H9 (cell line): Measurements from ENCODE around the gene DMAC2L. TPM values are rescaled to one million over a fixed set of nuclear protein-coding genes. Genes with fewer than 3 reads are reported as not detected.

Experiments used
- DNase-seq: peaks from one replicate; pipeline ENCODE4 v3.0.0-alpha.2; 2017
- H2AFZ ChIP-seq: one replicate; pipeline ENCODE4 v1.6.1; 2013; ENCODE audit warnings: mild to moderate bottlenecking, low read length, control low read depth, moderate library complexity
- H2AK5ac ChIP-seq: 2 replicates; pipeline ENCODE4 v1.6.1; 2013; ENCODE audit warnings: low read length, control low read depth, mixed read lengths; ENCODE audit not compliant: insufficient read length
- H2BK120ac ChIP-seq: one replicate; pipeline ENCODE4 v1.6.1; 2013; ENCODE audit warnings: low read depth, mild to moderate bottlenecking, low read length, control low read depth, inconsistent platforms; ENCODE audit not compliant: poor library complexity, severe bottlenecking
- H2BK12ac ChIP-seq: 2 replicates; pipeline ENCODE4 v1.6.1; 2013; ENCODE audit warnings: low read length, control low read depth, mixed read lengths, low read depth; ENCODE audit not compliant: insufficient read length
- H2BK15ac ChIP-seq: 2 replicates; pipeline ENCODE4 v1.6.1; 2013; ENCODE audit warnings: low read depth, low read length, control low read depth
- H2BK20ac ChIP-seq: one replicate; pipeline ENCODE4 v1.6.1; 2013; ENCODE audit warnings: low read depth, mild to moderate bottlenecking, low read length, control low read depth, inconsistent platforms; ENCODE audit not compliant: poor library complexity, severe bottlenecking
- H2BK5ac ChIP-seq: 2 replicates; pipeline ENCODE4 v1.6.1; 2013; ENCODE audit warnings: low read length, control low read depth, mixed read lengths; ENCODE audit not compliant: insufficient read length
- H3K14ac ChIP-seq: 2 replicates; pipeline ENCODE4 v1.6.1; 2013; ENCODE audit warnings: low read length, control low read depth; ENCODE audit not compliant: insufficient read depth
- H3K18ac ChIP-seq: 2 replicates; pipeline ENCODE4 v1.6.1; 2013; ENCODE audit warnings: low read depth, mild to moderate bottlenecking, mixed read lengths, low read length, control low read depth; ENCODE audit not compliant: insufficient read length
- H3K23ac ChIP-seq: 2 replicates; pipeline ENCODE4 v1.6.1; 2013; ENCODE audit warnings: low read length, control low read depth, mixed read lengths, low read depth; ENCODE audit not compliant: insufficient read length
- H3K23me2 ChIP-seq: 2 replicates; pipeline ENCODE4 v1.6.1; 2013; ENCODE audit warnings: low read depth, mild to moderate bottlenecking, mixed read lengths, low read length, control low read depth; ENCODE audit not compliant: insufficient read length, poor library complexity, severe bottlenecking
- H3K27ac ChIP-seq: 2 replicates; pipeline ENCODE4 v1.5.1; 2013; ENCODE audit warnings: low read length, control low read depth, mixed read lengths, low read depth; ENCODE audit not compliant: insufficient read length
- H3K27me3 ChIP-seq: 2 replicates; pipeline ENCODE4 v1.6.1; 2013; ENCODE audit warnings: low read length, control low read depth, inconsistent platforms; ENCODE audit not compliant: insufficient read depth
- H3K4ac ChIP-seq: 2 replicates; pipeline ENCODE4 v1.6.1; 2013; ENCODE audit warnings: low read depth, mild to moderate bottlenecking, control low read depth, inconsistent platforms, low read length, moderate library complexity
- H3K4me1 ChIP-seq: 2 replicates; pipeline ENCODE4 v1.6.1; 2013; ENCODE audit warnings: low read length, control low read depth, inconsistent platforms; ENCODE audit not compliant: insufficient read depth
- H3K4me2 ChIP-seq: 2 replicates; pipeline ENCODE4 v1.6.1; 2013; ENCODE audit warnings: low read length, control low read depth, mixed read lengths; ENCODE audit not compliant: insufficient read length, insufficient read depth
- H3K56ac ChIP-seq: 2 replicates; pipeline ENCODE4 v1.6.1; 2013; ENCODE audit warnings: low read depth, mild to moderate bottlenecking, mixed read lengths, low read length, control low read depth; ENCODE audit not compliant: insufficient read length
- H3K79me1 ChIP-seq: 2 replicates; pipeline ENCODE4 v1.6.1; 2013; ENCODE audit warnings: low read depth, mild to moderate bottlenecking, moderate library complexity, low read length, control low read depth, inconsistent platforms; ENCODE audit not compliant: insufficient read depth, poor library complexity, severe bottlenecking
- H3K79me2 ChIP-seq: 2 replicates; pipeline ENCODE4 v1.6.1; 2013; ENCODE audit warnings: low read length, control low read depth, inconsistent platforms; ENCODE audit not compliant: insufficient read depth
- H3K9ac ChIP-seq: 2 replicates; pipeline ENCODE4 v1.6.1; 2013; ENCODE audit warnings: low read length, control low read depth, mixed read lengths; ENCODE audit not compliant: insufficient read length; ENCODE audit errors: extremely low read depth
- H3K9me3 ChIP-seq: one replicate; pipeline ENCODE4 v1.6.1; 2013; ENCODE audit warnings: low read depth, low read length, inconsistent platforms; ENCODE audit not compliant: control insufficient read depth
- H3T11ph ChIP-seq: one replicate; pipeline ENCODE4 v1.6.1; 2013; ENCODE audit warnings: mild to moderate bottlenecking, low read length, control low read depth, inconsistent platforms
- H4K20me1 ChIP-seq: one replicate; pipeline ENCODE4 v1.6.1; 2013; ENCODE audit not compliant: control insufficient read depth, insufficient read length, insufficient read depth
- H4K5ac ChIP-seq: 2 replicates; pipeline ENCODE4 v1.6.1; 2013; ENCODE audit warnings: low read depth, mild to moderate bottlenecking, mixed read lengths, low read length, control low read depth; ENCODE audit not compliant: insufficient read length
- H4K8ac ChIP-seq: replicated peaks from 2 replicates; pipeline ENCODE4 v1.6.1; 2013; ENCODE audit warnings: low read length, control low read depth, mixed read lengths, low read depth; ENCODE audit not compliant: insufficient read length
- H4K91ac ChIP-seq: 2 replicates; pipeline ENCODE4 v1.6.1; 2013; ENCODE audit warnings: low read depth, mild to moderate bottlenecking, moderate library complexity, mixed read lengths, low read length, control low read depth; ENCODE audit not compliant: insufficient read length
- H3K27ac Mint-ChIP-seq, 3 experiments: 2 replicates in 2 of 3; 3 replicates in 1 of 3; pipeline ENCODE4 v1.8.0; 2020 to 2021; ENCODE audit warnings: mixed read lengths in 3 of 3, mild to moderate bottlenecking in 1 of 3, moderate library complexity in 1 of 3
- H3K27me3 Mint-ChIP-seq: 2 replicates; pipeline ENCODE4 v1.8.0; 2021; ENCODE audit warnings: low read depth, mild to moderate bottlenecking, moderate library complexity, mixed read lengths
- H3K36me3 Mint-ChIP-seq, 3 experiments: 2 replicates in 2 of 3; 3 replicates in 1 of 3; pipeline ENCODE4 v1.8.0; 2020 to 2021; ENCODE audit warnings: low read depth in 3 of 3, mixed read lengths in 3 of 3; ENCODE audit not compliant: insufficient read depth in 1 of 3
- H3K4me1 Mint-ChIP-seq, 2 experiments: 2 replicates each; pipeline ENCODE4 v1.8.0; 2020; ENCODE audit warnings: mixed read lengths in 2 of 2
- H3K4me3 Mint-ChIP-seq, 2 experiments: 2 replicates in 1 of 2; 3 replicates in 1 of 2; pipeline ENCODE4 v1.8.0; 2020 to 2021; ENCODE audit warnings: mild to moderate bottlenecking in 2 of 2, mixed read lengths in 2 of 2, moderate library complexity in 1 of 2
- H3K9me3 Mint-ChIP-seq, 2 experiments: 2 replicates in 1 of 2; 3 replicates in 1 of 2; pipeline ENCODE4 v1.8.0; 2020; ENCODE audit warnings: mild to moderate bottlenecking in 2 of 2, mixed read lengths in 2 of 2, moderate library complexity in 1 of 2
- WGBS: extraction: QIAGEN DNeasy Blood & Tissue Kit; methylation state at CpG from one replicate; pipeline ENCODE4 v1.1.7; 2013; ENCODE audit warnings: missing lambda C conversion rate, low lambda C conversion rate, mixed read lengths; ENCODE audit not compliant: insufficient read length; ENCODE audit errors: extremely low coverage; 5-methylcytosine and 5-hydroxymethylcytosine counted together
- total RNA-seq: library from RNA; stranded (reverse); gene quantifications from 2 replicates; pipeline ENCODE4 v1.2.1, GENCODE V29; 2021
- TF ChIP-seq, protein P1 (sequence below): fragments of 200-600 bp; sonication (generic); conservative IDR thresholded peaks from 3 replicates; pipeline ENCODE4 v1.8.0; 2021; ENCODE audit warnings: antibody characterized with exemption, mild to moderate bottlenecking

DMAC2L gene
- total RNA-seq, 1 experiment from 2014 or later = 22.4 TPM

DNA sequence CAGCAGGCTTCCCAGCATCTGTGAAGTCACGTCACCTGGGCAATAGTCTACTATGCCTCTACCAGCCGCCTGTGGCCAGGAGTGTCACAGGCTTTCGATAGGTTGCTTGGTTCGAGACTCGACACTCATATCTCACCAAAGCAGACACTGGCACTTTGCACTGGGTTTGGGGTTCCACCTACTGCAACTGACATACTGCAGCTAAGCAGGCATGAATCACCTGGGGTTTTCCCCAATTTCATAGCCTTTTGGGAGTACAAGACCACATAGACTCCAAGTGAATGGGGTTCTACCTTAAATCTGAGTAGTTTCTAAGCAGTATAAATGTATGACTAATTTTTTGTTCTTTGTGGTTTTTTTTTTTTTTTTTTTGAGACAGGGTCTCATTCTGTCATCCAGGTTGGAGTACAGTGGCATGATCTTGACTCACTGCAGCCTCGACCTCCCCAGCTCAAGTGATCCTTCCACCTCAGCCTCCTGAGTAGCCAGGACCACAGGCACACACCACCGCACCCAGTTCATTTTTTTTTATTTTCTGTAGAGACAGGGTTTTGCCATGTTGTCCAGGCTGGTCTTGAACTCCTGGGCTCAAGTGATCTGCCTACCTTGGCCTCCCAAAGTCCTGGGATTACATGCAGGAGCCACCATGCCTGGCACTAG lies 32.1 kb downstream of the DMAC2L start:
- WGBS = no CpG with 5 or more reads among the region's 7 CpGs
- Mint-ChIP-seq H3K4me1 (peaks cover 13 to 29% of the 10 kb centered on the region in 2 experiments), H3K4me3 (no peak overlapping the region), H3K27me3 (no peaks in the 10 kb centered on the region; the same call in 1 of the 2 replicates), H3K9me3 (no peaks in the 10 kb centered on the region), H3K36me3 (no peaks in the 10 kb centered on the region), H3K27ac (no peak overlapping the region)
- Histone ChIP-seq H4K20me1 (no peaks in the 10 kb centered on the region), H3K27ac (no peak overlapping the region), H3K27me3 (no peaks in the 10 kb centered on the region), H3K79me1 (no peaks in the 10 kb centered on the region), H4K91ac (no peak overlapping the region), H3T11ph (no peak overlapping the region), H2BK15ac (no peak overlapping the region), H3K23me2 (no peaks in the 10 kb centered on the region), H2BK5ac (no peak overlapping the region), H2AFZ (no peak overlapping the region), H2BK20ac (no peak overlapping the region), H3K9me3 (no peaks in the 10 kb centered on the region), H3K14ac (no peak overlapping the region), H3K18ac (no peak overlapping the region), H3K4me2 (no peak overlapping the region), H2BK12ac (no peak overlapping the region), H3K9ac (no peak overlapping the region), H3K79me2 (no peaks in the 10 kb centered on the region), H2AK5ac (no peak overlapping the region), H3K23ac (no peak overlapping the region), H4K5ac (no peak overlapping the region), H3K4ac (no peak overlapping the region), H2BK120ac (no peak overlapping the region), H3K56ac (no peak overlapping the region), H3K4me1 (no peaks in the 10 kb centered on the region), H4K8ac (no peak overlapping the region)
- DNase-seq = no peak
- TF ChIP-seq, protein P1, sequence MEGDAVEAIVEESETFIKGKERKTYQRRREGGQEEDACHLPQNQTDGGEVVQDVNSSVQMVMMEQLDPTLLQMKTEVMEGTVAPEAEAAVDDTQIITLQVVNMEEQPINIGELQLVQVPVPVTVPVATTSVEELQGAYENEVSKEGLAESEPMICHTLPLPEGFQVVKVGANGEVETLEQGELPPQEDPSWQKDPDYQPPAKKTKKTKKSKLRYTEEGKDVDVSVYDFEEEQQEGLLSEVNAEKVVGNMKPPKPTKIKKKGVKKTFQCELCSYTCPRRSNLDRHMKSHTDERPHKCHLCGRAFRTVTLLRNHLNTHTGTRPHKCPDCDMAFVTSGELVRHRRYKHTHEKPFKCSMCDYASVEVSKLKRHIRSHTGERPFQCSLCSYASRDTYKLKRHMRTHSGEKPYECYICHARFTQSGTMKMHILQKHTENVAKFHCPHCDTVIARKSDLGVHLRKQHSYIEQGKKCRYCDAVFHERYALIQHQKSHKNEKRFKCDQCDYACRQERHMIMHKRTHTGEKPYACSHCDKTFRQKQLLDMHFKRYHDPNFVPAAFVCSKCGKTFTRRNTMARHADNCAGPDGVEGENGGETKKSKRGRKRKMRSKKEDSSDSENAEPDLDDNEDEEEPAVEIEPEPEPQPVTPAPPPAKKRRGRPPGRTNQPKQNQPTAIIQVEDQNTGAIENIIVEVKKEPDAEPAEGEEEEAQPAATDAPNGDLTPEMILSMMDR = no peak
